COLO668 (cell line): Measurements from ENCODE around the gene AP3D1.

Experiments used
- DNase-seq: peaks from one replicate; lab custom pipeline; 2025; ENCODE audit not compliant: unreplicated experiment; lab: John Stamatoyannopoulos, UW

The AP3D1 gene

GRCh38 chr19:2050991-2051772, 100.2 kb downstream of the AP3D1 start, which contains the start of gene MKNK2:
Gene MKNK2, minus strand, starts transcription at chr19:2051244. Its CDS starts 393 bp downstream, at chr19:2050851.
- peak; percentile 93 for DNase-seq
